Heart left ventricle (tissue), 16 donors: ENCODE data around the gene SH3BP1. TPM values are rescaled to one million over a fixed set of nuclear protein-coding genes. Genes with fewer than 3 reads are reported as not detected.
"Not testable (repeated sequence)": the region's sequence is repeated elsewhere in the genome, so short reads cannot be mapped to it uniquely, and the experiment has no call there.

Experiments
- ATAC-seq, 4 donors: fragments of 200-7000 bp; cut with Tn5 transposase; one replicate each; pipeline ENCODE4 v1.9.1; 2020 to 2022; ENCODE audit warnings: moderate library complexity in 4 of 4, mild to moderate bottlenecking in 3 of 4, moderate number of reproducible peaks in 1 of 4
- DNase-seq, 5 donors: peaks; one replicate each; pipeline ENCODE4 v3.0.0-alpha.2; 2020
- H3K27ac ChIP-seq, 12 donors: fragments of 200-600 bp; sonication (generic) in 4 of 12; one replicate each; pipeline versions ENCODE4 v1.5.0 to v1.8.0; 2016 to 2022; ENCODE audit warnings: mild to moderate bottlenecking in 2 of 12
- H3K27me3 ChIP-seq, 9 donors: fragments of 200-600 bp; sonication (generic) in 2 of 9; one replicate each; pipeline versions ENCODE4 v1.5.1 to v1.8.0; 2016 to 2022; ENCODE audit warnings: mild to moderate bottlenecking in 3 of 9
- H3K36me3 ChIP-seq, 9 donors: fragments of 200-600 bp; sonication (generic) in 2 of 9; one replicate each; pipeline versions ENCODE4 v1.5.0 to v1.8.0; 2018 to 2022; ENCODE audit warnings: mild to moderate bottlenecking in 2 of 9
- H3K4me1 ChIP-seq, 12 donors: fragments of 200-600 bp; sonication (generic) in 4 of 12; one replicate each; pipeline versions ENCODE4 v1.5.0 to v1.8.0; 2016 to 2022; ENCODE audit warnings: mild to moderate bottlenecking in 3 of 12
- H3K4me3 ChIP-seq, 12 donors: fragments of 200-600 bp; sonication (generic) in 4 of 12; one replicate each; pipeline versions ENCODE4 v1.5.0 to v1.8.0; 2017 to 2022; ENCODE audit warnings: mild to moderate bottlenecking in 9 of 12, moderate library complexity in 4 of 12
- H3K9me3 ChIP-seq, 12 donors: fragments of 200-600 bp; sonication (generic) in 4 of 12; one replicate each; pipeline versions ENCODE4 v1.5.0 to v1.8.0; 2016 to 2022; ENCODE audit warnings: mild to moderate bottlenecking in 1 of 12
- POLR2A ChIP-seq, 2 donors: fragments of 450-650 bp; IDR thresholded peaks; one replicate each; pipeline ENCODE4 v1.6.1; 2017; ENCODE audit warnings: antibody characterized with exemption in 2 of 2, mild to moderate bottlenecking in 2 of 2, moderate library complexity in 2 of 2
- WGBS, 4 donors: extraction: QIAGEN DNeasy Blood & Tissue Kit in 2 of 4; methylation state at CpG; one replicate each; pipeline versions ENCODE4 v1.1.5 to v1.1.7; 2013 to 2018; 5-methylcytosine and 5-hydroxymethylcytosine counted together
- intact Hi-C, 10 donors: fragments of 100-400 bp; cut with DNase I; formaldehyde crosslinking; loops; one replicate each; pipeline versions ENCODE4 v1.11.1 to v1.14.2; 2022
- long read RNA-seq, 3 donors: library from polyadenylated mRNA; unstranded; transcript quantifications; one replicate each; pipeline ENCODE4 v2.0.0, GENCODE V29; 2020 to 2021
- polyA plus RNA-seq, 2 donors: library from polyadenylated mRNA; stranded (reverse); fragments of 200-250 nt; gene quantifications; one replicate each; pipeline ENCODE4 v1.2.3, GENCODE V29; 2013
- total RNA-seq, 9 donors: library from RNA; depleted of rRNA in 2 of 9; stranded (reverse); fragments of >200 nt in 2 of 9; fragmentation: NEBNext Ultra II Directional in 3 of 9; extraction: Animal tissue kit (Norgen Biotek cat#: 25700) in 3 of 9; gene quantifications; one replicate each; pipeline versions ENCODE4 v1.1.0 to v1.2.4, GENCODE V29; 2016 to 2023
- TF ChIP-seq, protein P1 (sequence below), 12 donors: fragments of 200-600 bp; sonication (generic) in 4 of 12; IDR thresholded peaks; one replicate each; pipeline versions ENCODE4 v1.5.0 to v1.8.0; 2018 to 2022; ENCODE audit warnings: antibody characterized with exemption in 12 of 12, mild to moderate bottlenecking in 5 of 12
- donor health status: ischemic (EF 13 %, LVEDD 7.1; RV severe dilation, severe dysfunction).
- donor health status: healthy with polysubstance abuse.
- donor health status: DM: no; HTN: yes; CAD: no.
- donor health status: DM: no; HTN: no; CAD: no.
- donor health status: ischemic (EF 25% LVEDD 6.9; RV normal size, moderate dysfunction).
- donor health status: ischemic (EF 25% LVEDD 5.7; RV mildly dilated, moderate dysfunction).
- donor health status: healthy.
- donor health status: DM: yes; HTN: yes; CAD: no.
- donor health status: ischemic (EF 35%, LVEDD 5.7; RV mildly dilated, moderate dysfunction).
- donor health status: nonischemic (EF 11% LVEDD 7.7; RV severe dilation, severe dysfunction).
- donor health status: DM: yes; HTN: yes; CAD: no.
- donor health status: PGD.
- donor health status: ischemic (EF 29% LVEDD 5.4; RV normal size, mild dysfunction).
- donor health status: nonischemic (EF 23%, LVEDD 6.1; RV moderate dilation, normal function).

Gene SH3BP1, protein sequence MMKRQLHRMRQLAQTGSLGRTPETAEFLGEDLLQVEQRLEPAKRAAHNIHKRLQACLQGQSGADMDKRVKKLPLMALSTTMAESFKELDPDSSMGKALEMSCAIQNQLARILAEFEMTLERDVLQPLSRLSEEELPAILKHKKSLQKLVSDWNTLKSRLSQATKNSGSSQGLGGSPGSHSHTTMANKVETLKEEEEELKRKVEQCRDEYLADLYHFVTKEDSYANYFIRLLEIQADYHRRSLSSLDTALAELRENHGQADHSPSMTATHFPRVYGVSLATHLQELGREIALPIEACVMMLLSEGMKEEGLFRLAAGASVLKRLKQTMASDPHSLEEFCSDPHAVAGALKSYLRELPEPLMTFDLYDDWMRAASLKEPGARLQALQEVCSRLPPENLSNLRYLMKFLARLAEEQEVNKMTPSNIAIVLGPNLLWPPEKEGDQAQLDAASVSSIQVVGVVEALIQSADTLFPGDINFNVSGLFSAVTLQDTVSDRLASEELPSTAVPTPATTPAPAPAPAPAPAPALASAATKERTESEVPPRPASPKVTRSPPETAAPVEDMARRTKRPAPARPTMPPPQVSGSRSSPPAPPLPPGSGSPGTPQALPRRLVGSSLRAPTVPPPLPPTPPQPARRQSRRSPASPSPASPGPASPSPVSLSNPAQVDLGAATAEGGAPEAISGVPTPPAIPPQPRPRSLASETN
- 10 to 100 TPM in 1 of 9 donors, 1 to 10 TPM in 6, under 1 TPM in 2; 0.44 to 19.7 (median 2.0) TPM for total RNA-seq
- polyA plus RNA-seq: 1 to 10 TPM in 1 of 2 donors, under 1 TPM in 1; 1.00 to 2.2 TPM
- long read RNA-seq, donor 1: 0 reads
- long read RNA-seq, donor 2: 0 reads
- long read RNA-seq, donor 3, partial matches to known transcripts: 0 of 1 reads
- long read RNA-seq, donor 3, other reads (novel, unspliced or antisense): 1 of 1 reads

DNA sequence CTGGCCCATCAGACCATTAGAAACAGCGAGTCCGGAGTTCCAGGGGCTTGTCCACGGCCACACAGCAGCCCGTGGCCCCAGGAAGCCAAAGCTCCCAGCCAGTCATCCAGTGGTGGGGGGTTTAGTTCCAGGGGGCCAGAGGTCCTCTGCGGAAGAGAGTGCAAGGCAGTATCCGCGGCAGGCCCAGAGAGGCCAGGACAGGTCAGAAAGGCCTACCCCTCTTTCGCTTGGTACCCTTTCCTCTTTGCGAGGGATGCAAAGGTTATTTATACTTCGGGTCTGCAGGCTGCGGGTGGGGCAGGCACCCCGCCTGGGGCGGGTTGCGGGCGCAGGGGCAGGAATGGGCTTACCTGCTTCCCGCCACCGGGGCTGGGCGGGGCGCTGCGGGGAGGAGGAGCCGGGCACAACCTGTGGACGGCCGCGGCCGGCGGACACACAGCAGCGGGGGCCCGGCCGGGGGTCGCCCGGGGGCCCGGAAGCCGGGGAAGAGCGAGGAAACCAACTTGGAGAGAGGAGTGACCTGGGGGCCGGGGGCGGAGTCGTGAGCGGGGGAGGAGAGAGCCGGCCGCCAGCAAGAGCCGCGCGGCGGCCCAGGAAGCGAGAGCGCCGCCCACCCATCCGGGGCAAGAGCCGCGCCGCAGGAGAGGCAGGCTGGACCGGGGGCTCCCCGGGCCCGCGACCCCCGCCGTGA is at the start of gene SH3BP1:
TSS of gene SH3BP1 (plus strand) at position 600 of the 691 bp plus-strand sequence. CDS start 119 bp downstream, outside the sequence.
- Histone ChIP-seq H3K27me3 (peaks cover 0 to 9% (median 0%) of the 10 kb centered on the region in 9 donors), H3K36me3 (peaks cover 0 to 28% (median 0%) of the 10 kb centered on the region in 9 donors), H3K9me3 (no peaks in the 10 kb centered on the region), H3K27ac (peak within 1 kb of the TSS in 10 of 12 donors; percentile 7 to 94 (median 56)), H3K4me1 (peaks cover 0 to 94% (median 25%) of the 10 kb centered on the region in 12 donors), H3K4me3 (peak within 1 kb of the TSS; percentile 32 to 77 (median 58))
- intact Hi-C loops: loop anchor here in 1 of 10 donors (5.0 kb wide), 1 partner anchor 103 kb away; no protein-coding TSS in a partner anchor
- TF ChIP-seq, protein P1, sequence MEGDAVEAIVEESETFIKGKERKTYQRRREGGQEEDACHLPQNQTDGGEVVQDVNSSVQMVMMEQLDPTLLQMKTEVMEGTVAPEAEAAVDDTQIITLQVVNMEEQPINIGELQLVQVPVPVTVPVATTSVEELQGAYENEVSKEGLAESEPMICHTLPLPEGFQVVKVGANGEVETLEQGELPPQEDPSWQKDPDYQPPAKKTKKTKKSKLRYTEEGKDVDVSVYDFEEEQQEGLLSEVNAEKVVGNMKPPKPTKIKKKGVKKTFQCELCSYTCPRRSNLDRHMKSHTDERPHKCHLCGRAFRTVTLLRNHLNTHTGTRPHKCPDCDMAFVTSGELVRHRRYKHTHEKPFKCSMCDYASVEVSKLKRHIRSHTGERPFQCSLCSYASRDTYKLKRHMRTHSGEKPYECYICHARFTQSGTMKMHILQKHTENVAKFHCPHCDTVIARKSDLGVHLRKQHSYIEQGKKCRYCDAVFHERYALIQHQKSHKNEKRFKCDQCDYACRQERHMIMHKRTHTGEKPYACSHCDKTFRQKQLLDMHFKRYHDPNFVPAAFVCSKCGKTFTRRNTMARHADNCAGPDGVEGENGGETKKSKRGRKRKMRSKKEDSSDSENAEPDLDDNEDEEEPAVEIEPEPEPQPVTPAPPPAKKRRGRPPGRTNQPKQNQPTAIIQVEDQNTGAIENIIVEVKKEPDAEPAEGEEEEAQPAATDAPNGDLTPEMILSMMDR (IDR thresholded peaks at IDR 0.05): no peak
- no peak for TF ChIP-seq POLR2A (IDR thresholded peaks at IDR 0.05)
- peak in 3 of 4 donors; percentile 23 to 55 (median 37) for ATAC-seq
- 8 to 15% (median 10%) methylated on average over 26 to 57 of the region's 57 CpGs for WGBS, 4 donors
- DNase-seq: peak in 4 of 5 donors; percentile 60 to 87 (median 74)

DNA sequence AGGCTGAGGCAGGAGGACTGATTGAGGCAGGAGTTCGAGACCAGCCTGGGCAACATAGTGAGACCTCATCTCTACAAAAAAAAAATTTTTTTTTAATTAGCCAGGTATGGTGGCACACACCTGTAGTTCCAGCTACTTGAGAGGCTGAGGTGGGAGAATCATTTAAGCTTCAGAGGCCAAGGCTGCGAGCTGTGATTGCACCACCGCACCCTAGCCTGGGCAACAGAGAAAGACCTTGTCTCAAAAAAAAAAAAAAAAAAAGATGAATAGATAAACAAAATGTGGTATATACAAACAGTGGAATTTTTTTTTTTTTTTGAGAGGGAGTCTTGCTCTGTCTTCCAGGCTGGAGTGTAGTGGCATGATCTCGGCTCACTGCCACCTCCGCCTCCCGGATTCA is 48.4 kb upstream of the SH3BP1 start:
- H3K36me3 ChIP-seq, H3K4me3 ChIP-seq, ATAC-seq, DNase-seq, H3K27me3 ChIP-seq, H3K9me3 ChIP-seq: not testable (repeated sequence)
- Histone ChIP-seq H3K27ac (peak overlapping the region in 2 of 12 donors; percentile 9 to 82), H3K4me1 (peaks cover 0 to 25% (median 2%) of the 10 kb centered on the region in 12 donors)
- intact Hi-C loops: loop anchor here in 3 of 10 donors (5.0 to 10.0 kb wide), 2 partner anchors 274 to 276 kb away; no protein-coding TSS in a partner anchor
- 92 to 98% (median 95%) methylated on average over 6 of the region's 6 CpGs for WGBS, 4 donors

DNA sequence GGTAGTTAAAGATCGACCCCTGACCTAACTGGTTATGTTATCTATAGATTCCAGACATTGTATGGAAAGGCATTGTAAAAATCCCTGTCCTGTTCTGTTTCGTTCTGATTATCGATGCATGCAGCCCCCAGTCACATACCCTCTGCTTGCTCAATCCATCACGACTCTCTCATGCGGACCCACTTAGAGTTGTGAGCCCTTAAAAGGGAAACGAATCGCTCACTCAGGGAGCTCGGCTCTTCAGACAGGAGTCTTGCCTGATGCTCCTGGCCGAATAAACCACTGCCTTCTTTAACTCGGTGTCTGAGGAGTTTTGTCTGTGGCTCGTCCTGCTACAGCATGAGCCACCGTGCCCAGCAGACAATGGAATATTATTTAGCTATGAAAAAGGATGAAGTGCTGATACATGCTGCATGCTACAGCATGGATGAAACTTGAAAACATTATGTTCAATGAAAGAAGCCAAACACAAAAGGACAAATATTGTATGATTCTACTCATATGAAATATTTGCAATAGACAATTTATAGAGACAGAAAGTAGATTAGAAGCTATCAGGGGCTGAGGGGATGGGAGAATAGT is 47.6 kb upstream of the SH3BP1 start:
- Histone ChIP-seq H3K4me3 (peak overlapping the region in 2 of 12 donors; percentile 16 to 33), H3K4me1 (peaks cover 0 to 25% (median 2%) of the 10 kb centered on the region in 12 donors), H3K27me3 (no peaks in the 10 kb centered on the region), H3K27ac (peak overlapping the region in 1 of 12 donors; percentile 42), H3K9me3 (no peaks in the 10 kb centered on the region), H3K36me3 (no peaks in the 10 kb centered on the region)
- DNase-seq (no peak), ATAC-seq (no peak)
- intact Hi-C loops: loop anchor here in 9 of 10 donors (1.0 to 10.0 kb wide), 6 partner anchors 51 to 277 kb away; no protein-coding TSS in a partner anchor
- TF ChIP-seq, protein P1 (IDR thresholded peaks at IDR 0.05): no peak
- TF ChIP-seq POLR2A (IDR thresholded peaks at IDR 0.05): no peak
- WGBS, 4 donors: 82 to 86% (median 84%) methylated on average over 12 of the region's 12 CpGs

DNA sequence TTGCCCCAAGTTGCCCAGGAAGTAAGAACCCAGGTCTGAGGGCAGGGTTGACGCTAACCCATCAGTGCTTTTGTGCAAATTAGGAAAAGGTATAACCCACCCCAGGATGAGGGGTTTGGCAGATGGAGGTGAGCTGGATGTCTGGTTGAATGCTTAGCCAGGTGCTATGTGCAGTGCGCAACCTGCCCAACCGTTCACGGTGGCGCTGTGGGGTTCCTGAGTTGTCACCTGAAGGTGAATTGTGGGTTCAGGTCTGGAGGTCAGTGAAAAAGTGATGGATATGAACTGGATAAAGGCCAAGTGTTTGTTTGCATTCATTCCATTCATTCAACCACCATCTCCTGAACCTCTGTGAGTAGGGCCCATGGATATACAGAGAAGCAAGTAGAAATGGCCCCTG is 45.2 kb upstream of the SH3BP1 start:
- no peak for ATAC-seq
- TF ChIP-seq POLR2A (IDR thresholded peaks at IDR 0.05): no peak
- TF ChIP-seq, protein P1 (IDR thresholded peaks at IDR 0.05): no peak
- intact Hi-C loops: loop anchor here in 4 of 10 donors (1.0 to 10.0 kb wide), 3 partner anchors 55 to 279 kb away; no protein-coding TSS in a partner anchor
- 86 to 94% (median 91%) methylated on average over 5 of the region's 5 CpGs for WGBS, 4 donors
- Histone ChIP-seq H3K4me1 (peaks cover 0 to 29% (median 2%) of the 10 kb centered on the region in 12 donors), H3K36me3 (no peaks in the 10 kb centered on the region), H3K27ac (no peak overlapping the region), H3K9me3 (no peaks in the 10 kb centered on the region), H3K27me3 (no peaks in the 10 kb centered on the region), H3K4me3 (no peak overlapping the region)
- no peak for DNase-seq
